Fibroblast of lung (primary cell): Measurements from ENCODE around the gene EPS8.
"Not testable (repeated sequence)": the region's sequence is repeated elsewhere in the genome, so short reads cannot be mapped to it uniquely, and the experiment has no call there.

Experiments used
- CTCF ChIP-seq, 2 donors: IDR thresholded peaks in 1 of 2; conservative IDR thresholded peaks in 1 of 2; 1 replicate in 1 of 2; 2 replicates in 1 of 2; pipeline ENCODE4 v1.5.1; 2011 to 2012; ENCODE audit warnings: low read length in 2 of 2, control low read depth in 1 of 2, inconsistent platforms in 1 of 2, low read depth in 1 of 2, mild to moderate bottlenecking in 1 of 2
- EZH2 ChIP-seq: IDR thresholded peaks from 2 replicates; pipeline ENCODE4 v1.5.1; 2012; ENCODE audit warnings: low read length, control low read depth, mild to moderate bottlenecking; ENCODE audit errors: missing control alignments

DNA sequence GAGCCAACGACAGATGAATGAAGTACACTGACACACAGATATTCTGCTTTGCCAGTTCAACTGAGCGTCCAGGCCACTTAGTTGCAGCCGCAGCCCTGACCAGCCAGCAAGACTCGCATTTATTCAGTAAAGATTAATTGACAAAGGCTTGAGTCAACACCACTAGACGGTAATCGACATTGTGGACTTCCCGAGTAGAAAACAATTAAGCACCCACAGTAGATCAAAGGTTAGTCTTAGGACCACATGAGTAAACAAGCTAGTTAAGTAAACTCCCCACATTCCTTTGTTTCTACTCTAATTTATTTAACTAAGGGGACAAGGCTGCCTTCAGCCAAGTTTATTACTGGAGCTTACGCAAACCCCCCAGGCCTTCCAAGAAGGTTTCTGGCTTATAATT lies 172.7 kb downstream of the EPS8 start:
- TF ChIP-seq CTCF (conservative IDR thresholded peaks at IDR 0.05 in 1 of 2, IDR thresholded peaks at IDR 0.05 in 1 of 2; ENCODE audit: low read depth in 1 of 2, low read length in 2 of 2); EZH2: not testable (repeated sequence)
